Spleen (tissue), 11 donors: ENCODE data around the gene HMCN1. TPM values are rescaled to one million over a fixed set of nuclear protein-coding genes. Genes with fewer than 3 reads are reported as not detected.
"Not testable (repeated sequence)": the region's sequence is repeated elsewhere in the genome, so short reads cannot be mapped to it uniquely, and the experiment has no call there.

Experiments
- DNase-seq: peaks from one replicate; pipeline ENCODE4 v3.0.0-alpha.2; 2020
- H3K27ac ChIP-seq, 8 donors: fragments of 200-600 bp; sonication (generic) in 7 of 8; 1 replicate in 4 of 8; 2 replicates in 4 of 8; pipeline versions ENCODE4 v1.5.0 to v1.8.0; 2016 to 2021; ENCODE audit warnings: inconsistent platforms in 4 of 8, mild to moderate bottlenecking in 4 of 8, moderate library complexity in 1 of 8
- H3K27me3 ChIP-seq, 7 donors: fragments of 200-600 bp; sonication (generic) in 6 of 7; replicated peaks in 1 of 7; 1 replicate in 4 of 7; 2 replicates in 3 of 7; pipeline versions ENCODE4 v1.5.0 to v1.8.0; 2016 to 2021; ENCODE audit warnings: inconsistent platforms in 3 of 7, mild to moderate bottlenecking in 1 of 7
- H3K36me3 ChIP-seq, 6 donors: fragments of 200-600 bp; sonication (generic) in 5 of 6; 1 replicate in 4 of 6; 2 replicates in 2 of 6; pipeline versions ENCODE4 v1.5.0 to v1.8.0; 2016 to 2021; ENCODE audit warnings: inconsistent platforms in 2 of 6
- H3K4me1 ChIP-seq, 6 donors: fragments of 200-600 bp; sonication (generic) in 5 of 6; 1 replicate in 3 of 6; 2 replicates in 3 of 6; pipeline versions ENCODE4 v1.5.0 to v1.8.0; 2016 to 2021; ENCODE audit warnings: inconsistent platforms in 3 of 6
- H3K4me3 ChIP-seq, 8 donors: fragments of 200-600 bp; sonication (generic) in 7 of 8; 1 replicate in 4 of 8; 2 replicates in 4 of 8; pipeline versions ENCODE4 v1.5.0 to v1.8.0; 2016 to 2021; ENCODE audit warnings: inconsistent platforms in 4 of 8, mild to moderate bottlenecking in 4 of 8, moderate library complexity in 2 of 8
- H3K9me3 ChIP-seq, 8 donors: fragments of 200-600 bp; sonication (generic) in 7 of 8; 1 replicate in 4 of 8; 2 replicates in 4 of 8; pipeline versions ENCODE4 v1.5.0 to v1.8.0; 2016 to 2021; ENCODE audit warnings: inconsistent platforms in 4 of 8
- CTCF ChIP-seq, 11 experiments: fragments of 200-600 bp in 7 of 11; fragments of 450-650 bp in 4 of 11; sonication (generic) in 4 of 11; IDR thresholded peaks in 8 of 11; conservative IDR thresholded peaks in 3 of 11; 1 replicate in 7 of 11; 2 replicates in 4 of 11; pipeline versions ENCODE4 v1.4.0 to v1.8.0; 2016 to 2021; ENCODE audit warnings: antibody characterized with exemption in 11 of 11, inconsistent platforms in 4 of 11, mild to moderate bottlenecking in 1 of 11
- POLR2A ChIP-seq, 3 donors: fragments of 450-650 bp; IDR thresholded peaks; one replicate each; pipeline ENCODE4 v1.5.1; 2017; ENCODE audit warnings: antibody characterized with exemption in 3 of 3, mild to moderate bottlenecking in 1 of 3
- POLR2AphosphoS5 ChIP-seq, 3 donors: sonication (generic); formaldehyde crosslinking; IDR thresholded peaks; one replicate each; pipeline ENCODE4 v1.5.1; 2017; ENCODE audit warnings: antibody characterized with exemption in 3 of 3
- WGBS, 5 donors: extraction: QIAGEN DNeasy Blood & Tissue Kit in 3 of 5; methylation state at CpG; one replicate each; pipeline versions ENCODE4 v1.1.5 to v1.1.7; 2013 to 2018; 5-methylcytosine and 5-hydroxymethylcytosine counted together
- intact Hi-C: fragments of 100-400 bp; cut with DNase I; formaldehyde crosslinking; loops from one replicate; pipeline ENCODE4 v1.15.0; 2023; ENCODE audit warnings: low total_unique reads
- polyA plus RNA-seq, 3 donors: library from polyadenylated mRNA; stranded (reverse); fragments of 200-250 nt; gene quantifications; one replicate each; pipeline ENCODE4 v1.2.1, GENCODE V29; 2013
- total RNA-seq, 7 donors: library from RNA; depleted of rRNA in 3 of 7; stranded (reverse); fragments of >200 nt in 3 of 7; fragmentation: NEBNext Ultra II Directional in 4 of 7; extraction: Animal tissue kit (Norgen Biotek cat#: 25700) in 4 of 7; gene quantifications; one replicate each; pipeline versions ENCODE4 v1.1.0 to v1.2.1, GENCODE V29; 2016 to 2021
- donor health status: healthy with polysubstance abuse.
- donor health status: DM: no; HTN: no; CAD: no; lungs with moderate emphysema.
- donor health status: DM: no; HTN: no; CAD: no.
- donor health status: Bipolar disorder and iron deficiency.
- donor health status: healthy.
- donor health status: DM: no; HTN: no; CAD: no.
- donor health status: DM: yes; HTN: yes; CAD: no.

The HMCN1 gene
- total and polyA plus RNA-seq, 10 donors, result 1.2 to 28.8 (median 19.9) TPM

- intact Hi-C loops, result no loop called here
- TF ChIP-seq POLR2A (IDR thresholded peaks at IDR 0.05) (no peak), CTCF (IDR thresholded peaks at IDR 0.05 in 8 of 11, conservative IDR thresholded peaks at IDR 0.05 in 3 of 11) (peak in 6 of 11 experiments; percentile 25 to 43 (median 34))
- DNase-seq, result no peak
- no peak overlapping the region for H3K4me3 ChIP-seq
- peak overlapping the region in 3 of 8 donors; percentile 2 to 15 (median 14) for H3K27ac ChIP-seq
- WGBS, 5 donors, result 46 to 85% (median 79%) methylated on average over 1 of the region's 1 CpG
- no peaks in the 10 kb centered on the region for H3K9me3 ChIP-seq
- H3K4me1 ChIP-seq, result no peaks in the 10 kb centered on the region
- H3K27me3 ChIP-seq, result no peaks in the 10 kb centered on the region
- no peaks in the 10 kb centered on the region for H3K36me3 ChIP-seq
Observed at GRCh38 chr1:186155594-186155993, 421.4 kb downstream of the HMCN1 start.

GRCh38 chr1:186162895-186163294 lies 428.7 kb downstream of the HMCN1 start:
- H3K4me3 ChIP-seq, intact Hi-C loops, H3K36me3 ChIP-seq, H3K4me1 ChIP-seq, DNase-seq, H3K27me3 ChIP-seq, H3K27ac ChIP-seq, H3K9me3 ChIP-seq: not testable (repeated sequence)
- WGBS, 5 donors, result 79 to 94% (median 89%) methylated on average over 6 to 7 of the region's 7 CpGs

GRCh38 chr1:186164773-186165172 lies 430.6 kb downstream of the HMCN1 start:
- TF ChIP-seq POLR2A (IDR thresholded peaks at IDR 0.05) (no peak), POLR2AphosphoS5 (IDR thresholded peaks at IDR 0.05) (no peak), CTCF (IDR thresholded peaks at IDR 0.05 in 8 of 11, conservative IDR thresholded peaks at IDR 0.05 in 3 of 11) (no peak)
- intact Hi-C loops, result no loop called here
- no peak overlapping the region for H3K27ac ChIP-seq
- no peak for DNase-seq
- H3K9me3 ChIP-seq, result peaks cover 0 to 7% (median 0%) of the 10 kb centered on the region in 8 donors
- H3K4me3 ChIP-seq, result no peak overlapping the region
- no peaks in the 10 kb centered on the region for H3K27me3 ChIP-seq
- 83 to 93% (median 90%) methylated on average over 3 of the region's 3 CpGs for WGBS, 5 donors
- H3K4me1 ChIP-seq, result no peaks in the 10 kb centered on the region
- H3K36me3 ChIP-seq, result peaks cover 0 to 6% (median 0%) of the 10 kb centered on the region in 6 donors

- no peak overlapping the region for H3K4me3 ChIP-seq
- no peak for TF ChIP-seq POLR2AphosphoS5 (IDR thresholded peaks at IDR 0.05)
- TF ChIP-seq CTCF (IDR thresholded peaks at IDR 0.05 in 8 of 11, conservative IDR thresholded peaks at IDR 0.05 in 3 of 11), result no peak
- WGBS, 5 donors, result 74 to 96% (median 92%) methylated on average over 1 of the region's 1 CpG
Observed at GRCh38 chr1:186165303-186165702, 431.1 kb downstream of the HMCN1 start.

More at GRCh38 chr1:186165303-186165702, 431.1 kb downstream of the HMCN1 start:
- DNase-seq, result no peak
- intact Hi-C loops, result no loop called here
- H3K27me3 ChIP-seq, result no peaks in the 10 kb centered on the region
- peaks cover 0 to 7% (median 0%) of the 10 kb centered on the region in 8 donors for H3K9me3 ChIP-seq
- H3K4me1 ChIP-seq, result no peaks in the 10 kb centered on the region
- peaks cover 0 to 6% (median 0%) of the 10 kb centered on the region in 6 donors for H3K36me3 ChIP-seq
- H3K27ac ChIP-seq, result no peak overlapping the region
